HG03460 (cell line): Measurements from ENCODE around the gene TCEAL4.
"Not testable (repeated sequence)": the region's sequence is repeated elsewhere in the genome, so short reads cannot be mapped to it uniquely, and the experiment has no call there.

ENCODE experiments used
- ATAC-seq: cut with Tn5 transposase; IDR thresholded peaks from one replicate; pipeline ENCODE4 v1.9.1; 2021; ENCODE audit not compliant: unreplicated experiment

TCEAL4 gene

GRCh38 chrX:103586659-103587058, 1.3 kb downstream of the TCEAL4 start:
- no peak for ATAC-seq

GRCh38 chrX:103592295-103592694, 7.0 kb downstream of the TCEAL4 start:
- ATAC-seq: not testable (repeated sequence)

GRCh38 chrX:103595202-103595601, 9.9 kb downstream of the TCEAL4 start:
- not testable (repeated sequence) for ATAC-seq

- ATAC-seq: peak; percentile 79
Measured at GRCh38 chrX:103607364-103608305, 22.3 kb downstream of the TCEAL4 start, which contains the start of gene TCEAL3. TCEAL3 (plus strand) TSS chrX:103607963; CDS start chrX:103609065, 1,102 bp downstream.

- peak; percentile 21 for ATAC-seq
Measured at GRCh38 chrX:103608306-103608963, 23.1 kb downstream of the TCEAL4 start.

- ATAC-seq: no peak
Measured at GRCh38 chrX:103610282-103610681, 25.0 kb downstream of the TCEAL4 start.

- ATAC-seq: no peak
Measured at GRCh38 chrX:103613362-103613890, 28.1 kb downstream of the TCEAL4 start.

- ATAC-seq: no peak
Measured at GRCh38 chrX:103614999-103615398, 29.7 kb downstream of the TCEAL4 start.

GRCh38 chrX:103615781-103616371, 30.6 kb downstream of the TCEAL4 start:
- no peak for ATAC-seq

- ATAC-seq: no peak
Measured at GRCh38 chrX:103616676-103617186, 31.4 kb downstream of the TCEAL4 start.

- no peak for ATAC-seq
Measured at GRCh38 chrX:103624111-103624510, 38.8 kb downstream of the TCEAL4 start.

GRCh38 chrX:103626855-103627254, 41.5 kb downstream of the TCEAL4 start:
- no peak for ATAC-seq

GRCh38 chrX:103628386-103629317, 43.3 kb downstream of the TCEAL4 start, which contains the start of gene TCEAL1:
TCEAL1 (plus strand) TSS chrX:103628975; CDS start chrX:103629917, 942 bp downstream.
- ATAC-seq: peak; percentile 65

GRCh38 chrX:103629318-103630170, 44.2 kb downstream of the TCEAL4 start:
- peak; percentile 43 for ATAC-seq

- ATAC-seq: no peak
Measured at GRCh38 chrX:103630171-103630511, 44.8 kb downstream of the TCEAL4 start.

- no peak for ATAC-seq
Measured at GRCh38 chrX:103631145-103631544, 45.8 kb downstream of the TCEAL4 start.

- ATAC-seq: no peak
Measured at GRCh38 chrX:103635436-103635835, 50.1 kb downstream of the TCEAL4 start.
